H1 (cell line): Measurements from ENCODE around the gene SMAD7. TPM values are rescaled to one million over a fixed set of nuclear protein-coding genes. Genes with fewer than 3 reads are reported as not detected.

Source experiments
- CBX5 ChIP-seq: fragments of 300-800, 300-1000 bp; sonication (generic); IDR thresholded peaks from 2 replicates; pipeline ENCODE4 v1.7.1; 2016; ENCODE audit warnings: antibody characterized with exemption, low read length, low read depth
- EZH2 ChIP-seq: fragments of 200-600 bp; sonication (generic); IDR thresholded peaks from 2 replicates; pipeline ENCODE4 v1.7.1; 2012; ENCODE audit warnings: low read depth, mild to moderate bottlenecking, moderate library complexity, low read length, inconsistent platforms; ENCODE audit not compliant: severe bottlenecking
- FOSL1 ChIP-seq: IDR thresholded peaks from 2 replicates; pipeline ENCODE4 v1.6.1; 2011; ENCODE audit warnings: mild to moderate bottlenecking, low read depth, low read length, moderate library complexity; ENCODE audit not compliant: insufficient read depth
- HDAC2 ChIP-seq, 2 experiments: fragments of 300-600 bp in 1 of 2; sonication (generic) in 1 of 2; IDR thresholded peaks; 2 replicates each; pipeline ENCODE4 v1.6.1; 2011 to 2012; ENCODE audit warnings: low read depth in 2 of 2, low read length in 2 of 2, mild to moderate bottlenecking in 2 of 2, moderate library complexity in 2 of 2, borderline replicate concordance in 1 of 2, inconsistent platforms in 1 of 2
- KDM5A ChIP-seq: fragments of 200-600 bp; IDR thresholded peaks from 2 replicates; pipeline ENCODE4 v1.7.1; 2012; ENCODE audit warnings: mild to moderate bottlenecking, low read length, inconsistent platforms, mixed read lengths
- MAFK ChIP-seq: IDR thresholded peaks from 2 replicates; pipeline ENCODE4 v1.6.1; 2012; ENCODE audit warnings: low read depth, mild to moderate bottlenecking, improper control_type of control experiment, low read length
- MAX ChIP-seq: IDR thresholded peaks from 2 replicates; pipeline ENCODE4 v1.6.1; 2012; ENCODE audit warnings: inconsistent platforms
- NANOG ChIP-seq: IDR thresholded peaks from 2 replicates; pipeline ENCODE4 v1.6.1; 2011; ENCODE audit warnings: low read length, low read depth, mild to moderate bottlenecking, inconsistent platforms; ENCODE audit not compliant: insufficient read depth, poor library complexity, severe bottlenecking
- POU5F1 ChIP-seq: IDR thresholded peaks from 2 replicates; pipeline ENCODE4 v1.6.1; 2011; ENCODE audit warnings: low read depth, mild to moderate bottlenecking, low read length, moderate library complexity
- RBBP5 ChIP-seq: IDR thresholded peaks from 2 replicates; pipeline ENCODE4 v1.7.1; 2012; ENCODE audit warnings: low read depth, mild to moderate bottlenecking, inconsistent platforms, low read length, moderate library complexity, borderline replicate concordance
- SIX5 ChIP-seq: IDR thresholded peaks from 2 replicates; pipeline ENCODE4 v1.6.1; 2011; ENCODE audit warnings: mild to moderate bottlenecking, low read depth, low read length
- SRF ChIP-seq: IDR thresholded peaks from 2 replicates; pipeline ENCODE4 v1.6.1; 2011; ENCODE audit warnings: mild to moderate bottlenecking, low read depth, low read length, moderate library complexity
- polyA plus RNA-seq, 7 experiments: library from polyadenylated mRNA; depleted of rRNA in 3 of 7; stranded (reverse) in 5 of 7; unstranded in 2 of 7; fragments of >200 nt in 5 of 7; fragments of 200-250 nt in 2 of 7; gene quantifications; 1 replicate in 5 of 7; 2 replicates in 1 of 7; 4 replicates in 1 of 7; pipeline versions ENCODE4 v1.2.1 to v1.2.3, GENCODE V29; 2011 to 2013; ENCODE audit warnings: missing spikeins in 2 of 7, mixed read lengths in 2 of 7
- total RNA-seq: library from RNA; stranded (reverse); fragmentation: NEBNext Ultra II Directional; extraction: Animal tissue kit (Norgen Biotek cat#: 25700); gene quantifications from 2 replicates; pipeline ENCODE4 v1.2.1, GENCODE V29; 2021

Gene SMAD7
- total and polyA plus RNA-seq, 2 of the 8 experiments (the other 6 are each of a cell fraction or from before 2014, with no cell fraction given) = 6.5 to 15.5 TPM

DNA sequence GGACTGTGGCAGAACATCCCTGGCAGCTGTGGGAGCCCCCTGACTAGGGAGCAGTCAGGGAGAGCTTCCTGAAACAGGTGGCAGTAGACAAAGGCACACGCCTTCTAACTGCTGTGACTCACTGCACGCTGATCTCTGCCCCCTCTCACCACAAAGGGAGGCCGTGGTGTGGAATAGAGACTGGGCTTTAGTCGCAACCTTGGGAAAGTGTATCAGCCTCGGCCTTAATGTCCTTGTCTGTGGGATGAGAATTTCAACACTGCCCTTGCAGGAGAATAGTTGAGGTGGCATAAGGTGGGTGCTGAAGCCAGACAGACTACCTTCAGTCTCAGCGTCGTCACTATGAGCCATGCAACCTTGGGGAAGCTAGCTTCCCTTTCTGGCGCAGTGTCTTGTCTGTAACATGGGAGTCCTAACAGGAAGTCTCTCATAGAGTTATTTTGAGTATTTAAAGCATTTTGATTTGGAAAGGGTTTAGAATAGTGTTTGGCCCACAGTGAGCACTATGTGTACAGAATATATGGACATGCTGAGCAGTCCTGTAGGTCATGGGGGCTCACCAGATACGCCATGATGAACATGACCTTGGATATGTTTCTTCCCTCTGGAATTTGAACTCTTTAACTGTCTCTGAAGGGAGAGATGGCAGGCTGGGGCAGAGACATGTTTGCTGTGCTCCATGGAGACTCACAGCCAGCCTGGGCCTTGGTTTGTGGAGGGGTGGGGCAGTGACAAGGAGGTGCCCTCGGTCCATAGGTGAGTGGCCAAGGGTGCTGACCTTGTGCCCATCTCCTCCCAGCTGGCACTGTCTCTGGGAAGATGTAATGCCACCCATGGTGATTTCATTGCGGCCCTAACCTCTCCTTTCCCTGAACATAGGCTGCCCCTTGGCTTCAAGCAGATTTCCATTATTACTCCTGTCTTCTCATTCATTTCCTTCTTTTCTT, 29.5 kb upstream of the SMAD7 start (continued):
- no peak for TF ChIP-seq NANOG
- TF ChIP-seq SRF = no peak
- no peak for TF ChIP-seq POU5F1
- TF ChIP-seq HDAC2 (IDR thresholded peaks at IDR 0.05; ENCODE audit: borderline replicate concordance in 1 of 2, low read depth in 2 of 2, low read length in 2 of 2) = no peak
- TF ChIP-seq KDM5A = no peak
- no peak for TF ChIP-seq EZH2
- no peak for TF ChIP-seq SIX5
- TF ChIP-seq FOSL1 = no peak
- no peak for TF ChIP-seq CBX5
- no peak for TF ChIP-seq MAX
- TF ChIP-seq RBBP5 = no peak
- TF ChIP-seq MAFK = no peak
